Loucy (cell line): ENCODE measurements around the gene ARL2.

Source experiments
- CTCF ChIP-seq: fragments of 200-600 bp; sonication (generic); conservative IDR thresholded peaks from 2 replicates; pipeline ENCODE4 v1.5.1; 2014; ENCODE audit warnings: mild to moderate bottlenecking, antibody characterized with exemption, low read length
- EZH2phosphoT487 ChIP-seq: fragments of 200-600 bp; IDR thresholded peaks from 2 replicates; pipeline ENCODE4 v1.6.1; 2018; ENCODE audit warnings: antibody characterized with exemption, mild to moderate bottlenecking, moderate library complexity, borderline replicate concordance

- TF ChIP-seq CTCF (no peak), EZH2phosphoT487 (no peak)
Observed at GRCh38 chr11:65058012-65058411, 44.1 kb downstream of the ARL2 start.
